K562 (cell line): Measurements from ENCODE around the gene IL10. TPM values are rescaled to one million over a fixed set of nuclear protein-coding genes. Genes with fewer than 3 reads are reported as not detected.
A peak's percentile ranks its signal among the peaks of the same experiment; 100 is the strongest.

Experiments
- CUX1 ChIP-seq: fragments of 200-800 bp; sonication (Bioruptor generic); IDR thresholded peaks from 2 replicates; pipeline ENCODE4 v1.6.1; 2016; ENCODE audit warnings: missing genetic modification characterization, missing compliant biosample characterization
- EHMT2 ChIP-seq: fragments of 450-650 bp; IDR thresholded peaks from 2 replicates; pipeline ENCODE4 v1.6.1; 2018; ENCODE audit warnings: antibody characterized with exemption
- FOXK1 ChIP-seq: sonication (generic); formaldehyde crosslinking; IDR thresholded peaks from 2 replicates; pipeline ENCODE4 v1.8.0; 2022; ENCODE audit warnings: missing genetic modification reagents, mild to moderate bottlenecking, borderline replicate concordance
- PHB ChIP-seq: fragments of 250-450 bp; sonication (Bioruptor Pico); IDR thresholded peaks from 2 replicates; pipeline ENCODE4 v1.5.0; 2021
- SIN3B ChIP-seq: fragments of 450-650 bp; IDR thresholded peaks from 2 replicates; pipeline ENCODE4 v1.6.1; 2017; ENCODE audit warnings: low read depth, mild to moderate bottlenecking, moderate library complexity
- ZBTB43 ChIP-seq: sonication (generic); formaldehyde crosslinking; IDR thresholded peaks from 2 replicates; pipeline ENCODE4 v1.8.0; 2023; ENCODE audit warnings: mild to moderate bottlenecking, missing genetic modification reagents
- ZNF318 ChIP-seq, 2 experiments: fragments of 450-650 bp; IDR thresholded peaks; 2 replicates each; pipeline ENCODE4 v1.6.1; 2016; ENCODE audit warnings: mild to moderate bottlenecking in 2 of 2, borderline replicate concordance in 1 of 2, low read depth in 1 of 2, moderate library complexity in 1 of 2
- ZNF445 ChIP-seq: fragments of 250-450 bp; sonication (Bioruptor Pico); IDR thresholded peaks from 2 replicates; pipeline ENCODE4 v1.4.0; 2020; ENCODE audit warnings: low read depth, mild to moderate bottlenecking, moderate library complexity
- polyA plus RNA-seq, 8 experiments: library from polyadenylated mRNA; depleted of rRNA in 4 of 8; stranded (reverse) in 5 of 8; unstranded in 3 of 8; fragments of >200 nt; fragmentation: Nextera tagmentation in 2 of 8; fragmentation: Illumina TruSeq in 1 of 8; extraction: Ambion mirVana in 2 of 8; extraction: Trizol in 1 of 8; gene quantifications; 2 replicates each; pipeline versions ENCODE4 v1.2.1 to v1.2.3, GENCODE V29; 2011 to 2014; ENCODE audit warnings: inconsistent platforms in 1 of 8, missing spikeins in 1 of 8
- total RNA-seq, 7 experiments: library from RNA; depleted of rRNA in 6 of 7; stranded (reverse); fragments of >200 nt in 6 of 7; fragmentation: Illumina TruSeq in 2 of 7; extraction: Trizol in 2 of 7; gene quantifications; 2 replicates each; pipeline versions ENCODE4 v1.2.1 to v1.2.3, GENCODE V29; 2011 to 2021; ENCODE audit warnings: low replicate concordance in 1 of 7
- TF ChIP-seq, protein P1 (sequence below): fragments of 450-650 bp; formaldehyde crosslinking; IDR thresholded peaks from 2 replicates; pipeline ENCODE4 v1.4.0; 2022; ENCODE audit warnings: missing genetic modification characterization

IL10 gene
- total and polyA plus RNA-seq, 9 of the 15 experiments (the other 6 are each of a cell fraction or from before 2014, with no cell fraction given) = 0.29 TPM; not detected in 8

- TF ChIP-seq SIN3B (no peak), EHMT2 (0 out of 2 replicates have a peak, but pooled peaks have one; percentile 24), ZBTB43 (CRISPR knock-in tag) (no peak), PHB (CRISPR knock-in tag) (no peak), CUX1 (CRISPR knock-in tag) (no peak), ZNF318 (IDR thresholded peaks at IDR 0.05; ENCODE audit: borderline replicate concordance in 1 of 2, low read depth in 1 of 2) (no peak), FOXK1 (CRISPR knock-in tag) (no peak), ZNF445 (CRISPR knock-in tag) (no peak)
- TF ChIP-seq, protein P1, sequence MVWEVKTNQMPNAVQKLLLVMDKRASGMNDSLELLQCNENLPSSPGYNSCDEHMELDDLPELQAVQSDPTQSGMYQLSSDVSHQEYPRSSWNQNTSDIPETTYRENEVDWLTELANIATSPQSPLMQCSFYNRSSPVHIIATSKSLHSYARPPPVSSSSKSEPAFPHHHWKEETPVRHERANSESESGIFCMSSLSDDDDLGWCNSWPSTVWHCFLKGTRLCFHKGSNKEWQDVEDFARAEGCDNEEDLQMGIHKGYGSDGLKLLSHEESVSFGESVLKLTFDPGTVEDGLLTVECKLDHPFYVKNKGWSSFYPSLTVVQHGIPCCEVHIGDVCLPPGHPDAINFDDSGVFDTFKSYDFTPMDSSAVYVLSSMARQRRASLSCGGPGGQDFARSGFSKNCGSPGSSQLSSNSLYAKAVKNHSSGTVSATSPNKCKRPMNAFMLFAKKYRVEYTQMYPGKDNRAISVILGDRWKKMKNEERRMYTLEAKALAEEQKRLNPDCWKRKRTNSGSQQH (CRISPR knock-in tag) = peak; percentile 74; the same call in 1 of the 2 replicates
These were observed 19.8 kb downstream of the IL10 start (continued) for GRCh38 chr1:206752481-206752880.
